Astrocyte of the spinal cord (primary cell): ENCODE results near the gene VWA1.
"Not testable (repeated sequence)": the region's sequence is repeated elsewhere in the genome, so short reads cannot be mapped to it uniquely, and the experiment has no call there.

Experiments used
- DNase-seq: peaks from one replicate; pipeline ENCODE4 v3.0.0; 2011; ENCODE audit warnings: low read depth, low spot score
- H3K4me3 ChIP-seq: 2 replicates; pipeline ENCODE4 v1.5.1; 2011; ENCODE audit warnings: low read depth, mild to moderate bottlenecking, low read length, moderate library complexity
- in situ Hi-C: cut with HindIII; loops from 2 replicates; pipeline ENCODE4 v1.10.0; 2017; ENCODE audit warnings: low sequenced_read_pairs
- TF ChIP-seq, protein P1 (sequence below): IDR thresholded peaks from 2 replicates; pipeline ENCODE4 v1.5.1; 2012; ENCODE audit warnings: low read depth, mild to moderate bottlenecking, low read length, inconsistent platforms

The VWA1 gene

GRCh38 chr1:1477206-1477605 is 41.7 kb downstream of the VWA1 start:
- no peak for DNase-seq
- TF ChIP-seq, protein P1, sequence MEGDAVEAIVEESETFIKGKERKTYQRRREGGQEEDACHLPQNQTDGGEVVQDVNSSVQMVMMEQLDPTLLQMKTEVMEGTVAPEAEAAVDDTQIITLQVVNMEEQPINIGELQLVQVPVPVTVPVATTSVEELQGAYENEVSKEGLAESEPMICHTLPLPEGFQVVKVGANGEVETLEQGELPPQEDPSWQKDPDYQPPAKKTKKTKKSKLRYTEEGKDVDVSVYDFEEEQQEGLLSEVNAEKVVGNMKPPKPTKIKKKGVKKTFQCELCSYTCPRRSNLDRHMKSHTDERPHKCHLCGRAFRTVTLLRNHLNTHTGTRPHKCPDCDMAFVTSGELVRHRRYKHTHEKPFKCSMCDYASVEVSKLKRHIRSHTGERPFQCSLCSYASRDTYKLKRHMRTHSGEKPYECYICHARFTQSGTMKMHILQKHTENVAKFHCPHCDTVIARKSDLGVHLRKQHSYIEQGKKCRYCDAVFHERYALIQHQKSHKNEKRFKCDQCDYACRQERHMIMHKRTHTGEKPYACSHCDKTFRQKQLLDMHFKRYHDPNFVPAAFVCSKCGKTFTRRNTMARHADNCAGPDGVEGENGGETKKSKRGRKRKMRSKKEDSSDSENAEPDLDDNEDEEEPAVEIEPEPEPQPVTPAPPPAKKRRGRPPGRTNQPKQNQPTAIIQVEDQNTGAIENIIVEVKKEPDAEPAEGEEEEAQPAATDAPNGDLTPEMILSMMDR: no peak
- H3K4me3 ChIP-seq: no peak overlapping the region
- in situ Hi-C loops: no loop called here

DNA sequence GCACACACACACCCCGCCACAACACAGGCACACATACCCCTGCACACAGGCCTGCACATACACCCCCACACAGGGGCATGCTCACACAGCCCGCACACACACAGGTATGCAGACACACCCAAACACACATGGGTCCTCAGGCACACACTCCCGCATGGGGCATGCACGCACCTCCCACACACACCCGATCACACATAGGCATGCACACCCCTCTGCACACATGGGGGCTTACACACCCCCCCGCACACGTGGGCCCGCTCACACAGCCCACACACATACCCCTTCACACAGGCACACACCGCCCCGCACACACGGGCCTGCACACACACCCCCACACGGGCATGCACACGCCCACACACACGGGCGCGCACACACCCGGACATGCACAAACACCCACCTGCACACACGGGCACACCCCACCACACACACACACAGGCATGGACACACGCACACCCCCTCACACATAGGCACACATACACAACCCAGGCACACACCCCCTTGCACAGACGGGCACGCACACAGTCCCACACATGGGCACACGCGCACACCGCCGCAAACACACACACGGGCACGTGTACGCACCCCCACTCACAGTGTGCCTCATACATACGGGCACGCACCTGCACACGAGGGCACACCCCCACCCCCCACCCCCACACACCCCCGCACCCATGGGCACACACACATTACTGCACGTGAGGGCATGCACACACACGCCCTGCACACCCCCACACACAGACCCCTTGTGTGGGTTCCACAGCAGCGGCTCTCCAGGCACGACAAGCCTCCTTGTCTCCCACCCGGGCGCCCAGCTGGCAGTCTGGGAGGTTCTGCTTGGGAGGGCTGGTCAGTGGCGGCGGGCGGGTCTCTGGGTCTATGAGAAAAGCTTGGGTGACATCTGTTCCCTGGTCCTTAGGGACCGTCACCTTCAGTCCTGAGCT is 44.3 kb downstream of the VWA1 start:
- no peak for DNase-seq
- in situ Hi-C loops: no loop called here
- TF ChIP-seq, protein P1: no peak
- H3K4me3 ChIP-seq: no peak overlapping the region

DNA sequence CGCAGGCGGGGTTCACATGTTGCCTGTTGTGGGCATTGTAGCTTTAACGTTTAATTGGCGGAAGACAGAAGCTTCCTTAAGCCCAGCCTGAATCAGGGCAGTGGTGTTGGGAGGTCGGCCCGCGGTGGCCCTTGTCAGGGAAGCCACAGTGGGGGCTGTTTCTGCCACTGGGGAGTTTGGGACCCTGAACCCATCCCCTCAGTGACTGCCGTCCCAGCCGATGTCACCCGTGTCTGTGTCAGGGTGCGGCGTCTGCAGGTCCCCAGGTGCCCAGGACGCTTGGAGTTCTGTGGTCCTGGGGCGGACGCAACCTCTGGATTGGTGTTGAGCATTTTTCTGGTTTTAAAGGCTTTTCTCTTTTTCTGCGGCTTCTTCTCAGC is 45.0 kb downstream of the VWA1 start:
- H3K4me3 ChIP-seq, in situ Hi-C loops, DNase-seq: not testable (repeated sequence)

DNA sequence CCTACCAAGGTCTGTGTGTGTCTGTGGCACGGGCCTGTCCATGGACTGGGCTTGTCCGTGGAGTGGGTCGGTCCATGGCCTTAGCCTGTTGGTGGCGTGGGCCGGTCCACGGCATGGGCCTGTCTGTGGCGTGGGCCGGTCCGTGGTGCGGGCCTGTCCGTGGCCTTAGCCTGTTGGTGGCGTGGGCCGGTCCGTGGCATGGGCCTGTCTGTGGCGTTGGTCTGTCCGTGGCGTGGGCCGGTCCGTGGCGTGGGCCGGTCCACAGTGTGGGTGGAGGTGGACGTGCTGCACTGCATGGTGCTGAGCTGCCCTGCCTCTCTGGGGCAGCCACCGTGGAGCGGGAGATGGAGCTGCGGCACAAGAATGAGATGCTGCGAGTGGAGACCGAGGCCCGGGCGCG is 46.3 kb downstream of the VWA1 start:
- H3K4me3 ChIP-seq, DNase-seq, in situ Hi-C loops: not testable (repeated sequence)

GRCh38 chr1:1482856-1483255 is 47.4 kb downstream of the VWA1 start:
- in situ Hi-C loops: no loop called here
- TF ChIP-seq, protein P1: no peak
- H3K4me3 ChIP-seq: no peak overlapping the region
- no peak for DNase-seq

DNA sequence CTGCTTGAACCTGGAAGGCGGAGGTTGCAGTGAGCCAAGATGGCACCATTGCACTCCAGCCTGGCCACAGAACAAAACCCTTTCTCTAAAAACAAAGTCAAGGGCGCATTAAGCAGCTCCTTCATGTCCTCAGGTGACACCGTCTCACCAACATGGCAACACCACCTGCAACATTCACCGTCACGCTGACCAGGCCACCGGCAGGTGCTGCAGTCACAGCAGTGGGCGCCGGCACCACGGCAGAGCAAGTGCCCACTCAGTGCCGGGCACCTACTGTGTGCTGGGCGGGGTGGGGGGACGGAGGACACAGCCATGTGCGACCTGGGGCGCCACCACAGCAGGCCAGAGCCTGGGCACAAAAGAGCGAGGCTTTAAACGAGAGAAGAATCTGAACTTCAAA is 48.2 kb downstream of the VWA1 start:
- no peak overlapping the region for H3K4me3 ChIP-seq
- DNase-seq: no peak
- in situ Hi-C loops: no loop called here
- TF ChIP-seq, protein P1: no peak

- DNase-seq, H3K4me3 ChIP-seq, in situ Hi-C loops: not testable (repeated sequence)
Observed at GRCh38 chr1:1484976-1485750, 49.7 kb downstream of the VWA1 start.

GRCh38 chr1:1485755-1486317 is 50.3 kb downstream of the VWA1 start:
- DNase-seq, in situ Hi-C loops, H3K4me3 ChIP-seq: not testable (repeated sequence)
